ENCODE data around the gene AFG1L. TPM values are rescaled to one million over a fixed set of nuclear protein-coding genes. Genes with fewer than 3 reads are reported as not detected.
"Not testable (repeated sequence)": the region's sequence is repeated elsewhere in the genome, so short reads cannot be mapped to it uniquely, and the experiment has no call there.

AFG1L gene
- total and polyA plus RNA-seq, 11 donors = 1.9 to 16.6 (median 10.9) TPM

DNA sequence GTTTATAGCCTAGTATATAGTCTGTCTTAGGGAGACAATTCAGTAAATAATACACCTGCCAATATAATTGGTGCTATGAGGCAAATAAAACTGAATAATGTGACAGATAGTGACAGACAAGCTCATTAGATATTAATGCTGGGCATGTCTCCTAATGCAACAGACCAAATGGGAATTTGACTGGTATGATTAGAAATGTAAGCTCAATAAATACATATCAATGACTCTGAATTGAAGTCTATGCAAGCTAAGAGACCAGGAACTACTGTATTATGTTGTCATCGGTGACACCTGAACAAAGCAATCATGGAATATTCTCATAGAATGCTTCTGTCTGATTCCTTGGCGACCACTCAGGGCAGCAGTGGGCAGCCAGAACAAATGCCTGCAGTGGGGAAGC, 31.5 kb upstream of the AFG1L start:
- Histone ChIP-seq H3K27me3 (no peaks in the 10 kb centered on the region), H3K9me3 (no peaks in the 10 kb centered on the region), H3K4me1 (peaks cover 0 to 24% (median 18%) of the 10 kb centered on the region in 12 donors), H3K27ac (no peak overlapping the region), H3K36me3 (no peaks in the 10 kb centered on the region), H3K4me3 (no peak overlapping the region)
- TF ChIP-seq, protein P1, sequence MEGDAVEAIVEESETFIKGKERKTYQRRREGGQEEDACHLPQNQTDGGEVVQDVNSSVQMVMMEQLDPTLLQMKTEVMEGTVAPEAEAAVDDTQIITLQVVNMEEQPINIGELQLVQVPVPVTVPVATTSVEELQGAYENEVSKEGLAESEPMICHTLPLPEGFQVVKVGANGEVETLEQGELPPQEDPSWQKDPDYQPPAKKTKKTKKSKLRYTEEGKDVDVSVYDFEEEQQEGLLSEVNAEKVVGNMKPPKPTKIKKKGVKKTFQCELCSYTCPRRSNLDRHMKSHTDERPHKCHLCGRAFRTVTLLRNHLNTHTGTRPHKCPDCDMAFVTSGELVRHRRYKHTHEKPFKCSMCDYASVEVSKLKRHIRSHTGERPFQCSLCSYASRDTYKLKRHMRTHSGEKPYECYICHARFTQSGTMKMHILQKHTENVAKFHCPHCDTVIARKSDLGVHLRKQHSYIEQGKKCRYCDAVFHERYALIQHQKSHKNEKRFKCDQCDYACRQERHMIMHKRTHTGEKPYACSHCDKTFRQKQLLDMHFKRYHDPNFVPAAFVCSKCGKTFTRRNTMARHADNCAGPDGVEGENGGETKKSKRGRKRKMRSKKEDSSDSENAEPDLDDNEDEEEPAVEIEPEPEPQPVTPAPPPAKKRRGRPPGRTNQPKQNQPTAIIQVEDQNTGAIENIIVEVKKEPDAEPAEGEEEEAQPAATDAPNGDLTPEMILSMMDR (IDR thresholded peaks at IDR 0.05) = no peak
- TF ChIP-seq POLR2A (IDR thresholded peaks at IDR 0.05) = no peak
- ATAC-seq (no peak), DNase-seq (no peak)
- intact Hi-C loops (cut with DNase I) = loop anchor here in 2 of 10 donors (5.0 to 10.0 kb wide), 3 partner anchors 34 to 306 kb away; partner anchors contain the start of genes AFG1L (in 1 of the 2) and SEC63 (in 1 of the 2)
- WGBS, 4 donors = 85 to 95% (median 89%) methylated on average over 2 of the region's 2 CpGs

DNA sequence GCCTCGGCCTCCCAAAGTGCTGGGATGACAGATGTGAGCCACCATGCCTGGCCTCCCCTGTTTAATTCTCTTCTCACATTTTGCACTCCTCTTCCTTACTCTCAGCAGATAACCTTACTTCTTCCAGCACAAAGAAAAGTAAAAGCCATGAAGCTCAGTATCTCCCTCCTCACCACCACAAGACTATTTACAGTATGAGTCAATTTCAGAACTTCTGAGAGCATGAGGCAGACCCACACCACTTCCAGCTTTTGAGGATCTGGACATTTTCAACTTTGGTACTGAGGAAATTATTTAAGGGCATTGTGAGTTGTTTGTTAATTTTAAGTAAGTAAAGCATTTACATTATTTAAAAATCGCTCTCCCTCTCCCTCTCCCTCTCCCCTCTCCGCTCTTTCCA, 26.0 kb upstream of the AFG1L start:
- DNase-seq (no peak), ATAC-seq (no peak)
- WGBS, 4 donors = 76 to 98% (median 94%) methylated on average over 3 of the region's 3 CpGs
- Histone ChIP-seq H3K4me1 (no peaks in the 10 kb centered on the region), H3K36me3 (no peaks in the 10 kb centered on the region), H3K4me3 (no peak overlapping the region), H3K27me3 (no peaks in the 10 kb centered on the region), H3K27ac (no peak overlapping the region), H3K9me3 (no peaks in the 10 kb centered on the region)
- no peak for TF ChIP-seq POLR2A (IDR thresholded peaks at IDR 0.05)
- TF ChIP-seq, protein P1 (IDR thresholded peaks at IDR 0.05) = no peak
- intact Hi-C loops (cut with DNase I) = loop anchor here in 1 of 10 donors (10.0 kb wide), 1 partner anchor 226 kb away; no protein-coding TSS in a partner anchor

DNA sequence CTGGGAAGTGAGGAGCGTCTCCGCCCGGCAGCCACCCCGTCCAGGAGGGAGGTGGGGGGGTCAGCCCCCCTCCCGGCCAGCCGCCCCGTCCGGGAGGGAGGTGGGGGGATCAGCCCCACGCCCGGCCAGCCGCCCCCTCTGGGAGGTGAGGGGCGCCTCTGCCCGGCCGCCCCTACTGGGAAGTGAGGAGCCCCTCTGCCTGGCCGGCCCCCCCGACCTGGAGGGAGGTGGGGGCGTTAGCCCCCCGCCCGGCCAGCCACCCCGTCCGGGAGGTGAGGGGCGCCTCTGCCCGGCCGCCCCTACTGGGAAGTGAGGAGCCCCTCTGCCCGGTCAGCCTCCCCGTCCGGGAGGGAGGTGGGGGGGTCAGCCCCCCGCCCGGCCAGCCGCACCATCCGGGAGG, 24.9 kb upstream of the AFG1L start:
- not testable (repeated sequence) for H3K36me3 ChIP-seq, H3K27me3 ChIP-seq, H3K9me3 ChIP-seq, H3K4me1 ChIP-seq, ATAC-seq, DNase-seq, H3K27ac ChIP-seq, H3K4me3 ChIP-seq
- intact Hi-C loops (cut with DNase I) = loop anchor here in 1 of 10 donors (10.0 kb wide), 1 partner anchor 225 kb away; no protein-coding TSS in a partner anchor
- WGBS, 4 donors = 92 to 95% (median 93%) methylated on average over 4 to 31 of the region's 31 CpGs; no CpG with 5 or more reads in 1 of the 4 donors

DNA sequence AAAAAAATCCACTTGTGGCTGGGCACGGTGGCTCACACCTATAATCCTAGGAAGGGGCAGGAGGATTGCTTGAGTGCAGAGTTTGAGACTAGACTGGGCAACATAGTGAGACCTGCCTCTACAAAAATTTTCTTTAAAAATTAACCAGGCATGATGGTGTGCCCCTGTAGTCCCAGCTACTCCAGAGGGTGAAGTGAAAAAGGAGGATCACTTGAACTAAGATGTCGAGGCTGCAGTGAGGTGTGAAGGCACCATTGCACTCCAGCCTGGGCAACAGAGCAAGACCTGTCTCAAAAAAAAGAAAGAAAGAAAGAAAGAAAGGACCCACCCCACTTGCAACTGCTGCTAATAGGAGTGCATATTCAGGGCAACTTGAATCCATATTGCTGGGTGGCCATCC, 20.3 kb upstream of the AFG1L start:
- H3K4me1 ChIP-seq = no peaks in the 10 kb centered on the region
- no peaks in the 10 kb centered on the region for H3K36me3 ChIP-seq
- no peak for ATAC-seq
- no peak for DNase-seq
- TF ChIP-seq, protein P1 (IDR thresholded peaks at IDR 0.05) = no peak
- TF ChIP-seq POLR2A (IDR thresholded peaks at IDR 0.05) = no peak
- 75 to 88% (median 84%) methylated on average over 2 of the region's 2 CpGs for WGBS, 4 donors
- H3K27ac ChIP-seq = no peak overlapping the region
- H3K9me3 ChIP-seq = no peaks in the 10 kb centered on the region
- H3K4me3 ChIP-seq = no peak overlapping the region
- intact Hi-C loops (cut with DNase I) = no loop called here
- H3K27me3 ChIP-seq = no peaks in the 10 kb centered on the region

DNA sequence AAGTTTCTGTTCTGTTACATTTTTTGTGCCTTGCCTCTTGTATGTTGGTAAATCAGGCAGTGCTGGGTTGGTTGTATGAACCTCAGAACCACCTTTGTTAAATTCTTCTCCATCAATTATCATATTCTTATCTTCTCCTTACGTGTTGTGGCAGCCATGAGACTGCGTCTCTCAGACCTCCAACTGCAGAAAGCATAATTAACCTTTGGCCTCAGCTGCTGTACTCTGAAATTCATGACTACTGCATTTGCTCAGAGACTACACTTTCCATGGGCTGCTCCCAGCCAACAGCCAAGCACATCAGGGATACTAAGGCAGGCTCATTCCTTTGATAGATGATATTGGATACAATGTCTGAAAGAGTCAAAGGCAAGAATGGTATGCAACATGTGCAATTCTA, 18.9 kb upstream of the AFG1L start:
- Histone ChIP-seq H3K36me3 (no peaks in the 10 kb centered on the region), H3K27ac (no peak overlapping the region), H3K4me3 (no peak overlapping the region), H3K4me1 (no peaks in the 10 kb centered on the region), H3K27me3 (no peaks in the 10 kb centered on the region), H3K9me3 (no peaks in the 10 kb centered on the region)
- DNase-seq (no peak), ATAC-seq (no peak)
- TF ChIP-seq, protein P1 (IDR thresholded peaks at IDR 0.05) = no peak
- TF ChIP-seq POLR2A (IDR thresholded peaks at IDR 0.05) = no peak
- intact Hi-C loops (cut with DNase I) = no loop called here
- WGBS, 4 donors = 61 to 75% (median 70%) methylated on average over 2 of the region's 2 CpGs

Data from heart left ventricle (tissue), 16 donors.